Neural progenitor cell (in vitro differentiated cells): Measurements from ENCODE around the gene PCBD2. TPM values are rescaled to one million over a fixed set of nuclear protein-coding genes. Genes with fewer than 3 reads are reported as not detected.
"Not testable (repeated sequence)": the region's sequence is repeated elsewhere in the genome, so short reads cannot be mapped to it uniquely, and the experiment has no call there.

Source experiments
- DNase-seq: peaks from one replicate; pipeline ENCODE4 v3.0.0-alpha.2; 2016; ENCODE audit warnings: low spot score
- H2AFZ ChIP-seq: fragments of 200-600 bp; sonication (generic); replicated peaks from 2 replicates; pipeline ENCODE4 v1.6.1; 2016; ENCODE audit warnings: antibody characterized with exemption
- H3F3A ChIP-seq: fragments of 200-600 bp; sonication (generic); 2 replicates; pipeline ENCODE4 v1.6.1; 2016; ENCODE audit warnings: antibody characterized with exemption, low read depth
- H3K27ac ChIP-seq: fragments of 200-600 bp; sonication (generic); 2 replicates; pipeline ENCODE4 v1.5.1; 2016; ENCODE audit warnings: mild to moderate bottlenecking
- H3K27me3 ChIP-seq: fragments of 200-600 bp; sonication (generic); 2 replicates; pipeline ENCODE4 v1.6.1; 2016; ENCODE audit warnings: mild to moderate bottlenecking, moderate library complexity
- H3K36me3 ChIP-seq: fragments of 200-600 bp; sonication (generic); 2 replicates; pipeline ENCODE4 v1.5.1; 2016
- H3K4me1 ChIP-seq: fragments of 200-600 bp; sonication (generic); 2 replicates; pipeline ENCODE4 v1.6.1; 2016; ENCODE audit warnings: mixed run types
- H3K4me2 ChIP-seq: fragments of 200-600 bp; sonication (generic); 2 replicates; pipeline ENCODE4 v1.6.1; 2016
- H3K4me3 ChIP-seq: fragments of 200-600 bp; sonication (generic); 2 replicates; pipeline ENCODE4 v1.5.1; 2016
- H3K79me2 ChIP-seq: fragments of 200-600 bp; sonication (generic); 2 replicates; pipeline ENCODE4 v1.6.1; 2016; ENCODE audit warnings: low read depth
- H3K9ac ChIP-seq: fragments of 200-600 bp; sonication (generic); 2 replicates; pipeline ENCODE4 v1.6.1; 2016
- H3K9me3 ChIP-seq: fragments of 200-600 bp; sonication (generic); 2 replicates; pipeline ENCODE4 v1.5.1; 2016; ENCODE audit warnings: low read depth
- H4K20me1 ChIP-seq: fragments of 200-600 bp; sonication (generic); 2 replicates; pipeline ENCODE4 v1.6.1; 2016; ENCODE audit warnings: low read depth
- H3K27ac Mint-ChIP-seq: 3 replicates; pipeline ENCODE4 v1.8.0; 2021; ENCODE audit warnings: mixed read lengths
- H3K27me3 Mint-ChIP-seq: 2 replicates; pipeline ENCODE4 v1.8.0; 2022; ENCODE audit warnings: low read depth, mild to moderate bottlenecking, inconsistent platforms, moderate library complexity, mixed read lengths; ENCODE audit not compliant: insufficient read depth
- H3K36me3 Mint-ChIP-seq: 3 replicates; pipeline ENCODE4 v1.8.0; 2021; ENCODE audit warnings: mixed read lengths
- H3K4me1 Mint-ChIP-seq: 3 replicates; pipeline ENCODE4 v1.8.0; 2021; ENCODE audit warnings: mixed read lengths
- H3K4me3 Mint-ChIP-seq: 3 replicates; pipeline ENCODE4 v1.8.0; 2021; ENCODE audit warnings: mild to moderate bottlenecking, moderate library complexity, mixed read lengths
- H3K9me3 Mint-ChIP-seq: 3 replicates; pipeline ENCODE4 v1.8.0; 2020; ENCODE audit warnings: mixed read lengths
- EZH2 ChIP-seq: fragments of 200-600 bp; sonication (generic); IDR thresholded peaks from 2 replicates; pipeline ENCODE4 v1.6.1; 2017; ENCODE audit warnings: antibody characterized with exemption, mild to moderate bottlenecking, moderate library complexity
- EZH2phosphoT487 ChIP-seq: fragments of 200-600 bp; sonication (generic); IDR thresholded peaks from 2 replicates; pipeline ENCODE4 v1.6.1; 2017; ENCODE audit warnings: antibody characterized with exemption
- total RNA-seq: library from RNA; depleted of rRNA; stranded (reverse); fragments of >200 nt; gene quantifications from 2 replicates; pipeline ENCODE4 v1.2.3, GENCODE V29; 2015; ENCODE audit warnings: low replicate concordance
- TF ChIP-seq, protein P1 (sequence below): fragments of 200-600 bp; sonication (generic); IDR thresholded peaks from 2 replicates; pipeline ENCODE4 v1.5.1; 2017; ENCODE audit warnings: antibody characterized with exemption, mild to moderate bottlenecking

Gene PCBD2
- total RNA-seq, 1 donor from 2014 or later, result 5.0 TPM

DNA sequence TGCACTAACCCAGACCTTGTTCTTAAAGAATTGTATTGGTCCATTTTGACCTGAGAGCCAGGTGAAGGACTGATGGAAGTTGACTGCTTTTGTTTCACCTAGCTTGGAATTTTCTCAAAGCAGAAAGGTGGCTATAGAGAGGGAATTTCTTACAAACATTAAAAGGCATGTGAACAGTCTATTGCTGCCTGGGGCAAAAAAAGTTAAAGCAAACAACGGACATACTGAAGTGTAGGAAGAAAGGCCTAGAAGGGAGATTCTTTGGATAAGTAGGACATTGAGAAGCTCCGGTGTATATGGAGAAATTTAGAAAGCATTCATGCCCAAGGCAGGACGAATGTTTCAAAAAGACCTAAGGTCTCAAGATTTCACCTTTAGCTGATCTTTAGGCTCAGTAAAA is 74.5 kb downstream of the PCBD2 start:
- Histone ChIP-seq H3K79me2 (no peaks in the 10 kb centered on the region), H3K9me3 (peaks cover 13% of the 10 kb centered on the region), H3K4me3 (no peak overlapping the region), H3K4me2 (no peak overlapping the region), H3K27ac (no peak overlapping the region), H3K36me3 (no peaks in the 10 kb centered on the region), H3K9ac (no peak overlapping the region), H3K27me3 (no peaks in the 10 kb centered on the region), H4K20me1 (no peaks in the 10 kb centered on the region), H3K4me1 (no peaks in the 10 kb centered on the region), H2AFZ (no peak overlapping the region), H3F3A (no peaks in the 10 kb centered on the region)
- no peak overlapping the region for H3K4me3 Mint-ChIP-seq
- peaks cover 54% of the 10 kb centered on the region for H3K9me3 Mint-ChIP-seq
- DNase-seq, result no peak
- TF ChIP-seq, protein P1, sequence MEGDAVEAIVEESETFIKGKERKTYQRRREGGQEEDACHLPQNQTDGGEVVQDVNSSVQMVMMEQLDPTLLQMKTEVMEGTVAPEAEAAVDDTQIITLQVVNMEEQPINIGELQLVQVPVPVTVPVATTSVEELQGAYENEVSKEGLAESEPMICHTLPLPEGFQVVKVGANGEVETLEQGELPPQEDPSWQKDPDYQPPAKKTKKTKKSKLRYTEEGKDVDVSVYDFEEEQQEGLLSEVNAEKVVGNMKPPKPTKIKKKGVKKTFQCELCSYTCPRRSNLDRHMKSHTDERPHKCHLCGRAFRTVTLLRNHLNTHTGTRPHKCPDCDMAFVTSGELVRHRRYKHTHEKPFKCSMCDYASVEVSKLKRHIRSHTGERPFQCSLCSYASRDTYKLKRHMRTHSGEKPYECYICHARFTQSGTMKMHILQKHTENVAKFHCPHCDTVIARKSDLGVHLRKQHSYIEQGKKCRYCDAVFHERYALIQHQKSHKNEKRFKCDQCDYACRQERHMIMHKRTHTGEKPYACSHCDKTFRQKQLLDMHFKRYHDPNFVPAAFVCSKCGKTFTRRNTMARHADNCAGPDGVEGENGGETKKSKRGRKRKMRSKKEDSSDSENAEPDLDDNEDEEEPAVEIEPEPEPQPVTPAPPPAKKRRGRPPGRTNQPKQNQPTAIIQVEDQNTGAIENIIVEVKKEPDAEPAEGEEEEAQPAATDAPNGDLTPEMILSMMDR, result no peak
- no peak for TF ChIP-seq EZH2
- no peak for TF ChIP-seq EZH2phosphoT487
- H3K27me3 Mint-ChIP-seq, result no peaks in the 10 kb centered on the region
- no peaks in the 10 kb centered on the region for H3K4me1 Mint-ChIP-seq
- peaks cover 12% of the 10 kb centered on the region for H3K36me3 Mint-ChIP-seq
- no peak overlapping the region for H3K27ac Mint-ChIP-seq

DNA sequence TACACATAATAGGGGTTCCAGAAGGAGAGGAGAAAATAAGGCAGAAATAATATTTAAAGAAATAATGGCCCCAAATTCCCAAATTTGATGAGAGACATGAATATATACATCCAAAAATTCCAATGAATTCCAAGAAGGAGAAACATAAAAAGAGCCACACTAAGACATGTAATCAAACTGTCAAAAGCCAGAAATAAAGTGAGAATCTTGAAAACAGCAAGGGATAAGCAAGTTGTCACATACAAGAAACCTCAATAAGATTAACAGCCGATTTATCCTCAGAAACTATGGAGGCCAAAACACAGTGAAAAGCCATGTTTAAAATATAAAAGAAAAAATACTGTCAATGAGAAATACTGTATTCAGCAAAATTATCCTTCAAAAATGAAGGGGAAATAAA is 77.3 kb downstream of the PCBD2 start:
- no peaks in the 10 kb centered on the region for H3K4me1 Mint-ChIP-seq
- H4K20me1 ChIP-seq, result no peaks in the 10 kb centered on the region

GRCh38 chr5:134989266-134989830 is 84.4 kb downstream of the PCBD2 start:
- Histone ChIP-seq H3K4me3 (no peak overlapping the region), H3K27me3 (no peaks in the 10 kb centered on the region), H3K4me2 (no peak overlapping the region), H3K36me3 (no peaks in the 10 kb centered on the region), H3K79me2 (no peaks in the 10 kb centered on the region), H3K9ac (no peak overlapping the region), H3K9me3 (no peaks in the 10 kb centered on the region), H4K20me1 (no peaks in the 10 kb centered on the region), H2AFZ (no peak overlapping the region), H3K27ac (no peak overlapping the region), H3F3A (no peaks in the 10 kb centered on the region), H3K4me1 (peaks cover 5% of the 10 kb centered on the region)
- H3K36me3 Mint-ChIP-seq, result no peaks in the 10 kb centered on the region
- H3K27ac Mint-ChIP-seq, result no peak overlapping the region
- H3K9me3 Mint-ChIP-seq, result peaks cover 4% of the 10 kb centered on the region
- TF ChIP-seq EZH2phosphoT487 (no peak), EZH2 (no peak)
- TF ChIP-seq, protein P1, result no peak
- no peak for DNase-seq
- no peaks in the 10 kb centered on the region for H3K4me1 Mint-ChIP-seq
- H3K4me3 Mint-ChIP-seq, result no peak overlapping the region
- no peaks in the 10 kb centered on the region for H3K27me3 Mint-ChIP-seq

More for the DNA sequence above, 77.3 kb downstream of the PCBD2 start:
- Histone ChIP-seq H3K36me3 (no peaks in the 10 kb centered on the region), H3K27me3 (no peaks in the 10 kb centered on the region), H3F3A (no peaks in the 10 kb centered on the region), H3K9ac (no peak overlapping the region), H3K9me3 (peaks cover 13% of the 10 kb centered on the region), H3K4me1 (no peaks in the 10 kb centered on the region), H3K4me3 (no peak overlapping the region), H3K4me2 (no peak overlapping the region), H3K27ac (no peak overlapping the region), H3K79me2 (no peaks in the 10 kb centered on the region), H2AFZ (no peak overlapping the region)
- TF ChIP-seq, protein P1, result no peak
- no peak for TF ChIP-seq EZH2phosphoT487
- DNase-seq, result no peak
- peaks cover 1% of the 10 kb centered on the region for H3K36me3 Mint-ChIP-seq
- no peaks in the 10 kb centered on the region for H3K27me3 Mint-ChIP-seq
- no peak overlapping the region for H3K4me3 Mint-ChIP-seq
- H3K9me3 Mint-ChIP-seq, result peaks cover 48% of the 10 kb centered on the region
- H3K27ac Mint-ChIP-seq, result no peak overlapping the region

DNA sequence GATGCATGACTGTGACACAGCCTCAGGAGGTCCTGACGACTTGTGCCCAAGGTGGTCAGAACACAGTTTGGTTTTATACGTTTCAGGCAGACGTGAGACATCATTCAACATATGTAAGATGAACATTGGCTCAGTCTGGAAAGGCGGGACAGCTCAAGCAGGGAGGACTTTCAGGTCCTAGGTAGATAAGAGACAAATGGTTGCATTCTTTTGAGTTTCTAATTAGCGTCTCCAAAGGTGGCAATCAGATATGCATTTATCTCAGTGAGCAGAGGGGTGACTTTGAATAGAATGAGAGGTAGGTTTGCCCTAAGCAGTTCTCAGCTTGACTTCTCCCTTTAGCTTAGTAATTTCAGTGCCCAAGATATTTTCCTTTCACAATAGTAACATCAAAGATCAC is 85.3 kb downstream of the PCBD2 start:
- H3K79me2 ChIP-seq, H3K9ac ChIP-seq, H3K4me1 ChIP-seq, DNase-seq, H3K36me3 ChIP-seq, H3K27ac Mint-ChIP-seq, H3K4me3 Mint-ChIP-seq, H3K27me3 Mint-ChIP-seq, H3K27ac ChIP-seq, H3K4me2 ChIP-seq, H3K9me3 ChIP-seq, H3F3A ChIP-seq, H3K4me1 Mint-ChIP-seq, H3K4me3 ChIP-seq, H3K27me3 ChIP-seq, H3K36me3 Mint-ChIP-seq, H3K9me3 Mint-ChIP-seq, H4K20me1 ChIP-seq: not testable (repeated sequence)
- peak overlapping the region; percentile 15 for H2AFZ ChIP-seq
